ENCODE results near the gene ACTN2. TPM values are rescaled to one million over a fixed set of nuclear protein-coding genes. Genes with fewer than 3 reads are reported as not detected.
"Not testable (repeated sequence)": the region's sequence is repeated elsewhere in the genome, so short reads cannot be mapped to it uniquely, and the experiment has no call there.

Gene ACTN2
- 1,000 to 10,000 TPM in 9 of 12 donors, 100 to 1,000 TPM in 3; 316 to 2,671 (median 1,610) TPM for polyA plus RNA-seq (ENCODE audit: insufficient read length in 12 of 12)
- long read RNA-seq, donor 1, result 0 reads
- long read RNA-seq, donor 2, full-length matches to known transcripts, result 679 of 1,329 reads
- long read RNA-seq, donor 2, partial matches to known transcripts, result 474 of 1,329 reads
- long read RNA-seq, donor 2, other reads (novel, unspliced or antisense), result 176 of 1,329 reads
- long read RNA-seq, donor 3, full-length matches to known transcripts, result 197 of 483 reads
- long read RNA-seq, donor 3, partial matches to known transcripts, result 242 of 483 reads
- long read RNA-seq, donor 3, other reads (novel, unspliced or antisense), result 44 of 483 reads
- long read RNA-seq, donor 4, full-length matches to known transcripts, result 167 of 354 reads
- long read RNA-seq, donor 4, partial matches to known transcripts, result 156 of 354 reads
- long read RNA-seq, donor 4, other reads (novel, unspliced or antisense), result 31 of 354 reads
- long read RNA-seq, donor 5, full-length matches to known transcripts, result 499 of 1,398 reads
- long read RNA-seq, donor 5, partial matches to known transcripts, result 783 of 1,398 reads
- long read RNA-seq, donor 5, other reads (novel, unspliced or antisense), result 116 of 1,398 reads
- long read RNA-seq, donor 6, full-length matches to known transcripts, result 202 of 448 reads
- long read RNA-seq, donor 6, partial matches to known transcripts, result 204 of 448 reads
- long read RNA-seq, donor 6, other reads (novel, unspliced or antisense), result 42 of 448 reads
- long read RNA-seq, donor 7, full-length matches to known transcripts, result 157 of 319 reads
- long read RNA-seq, donor 7, partial matches to known transcripts, result 134 of 319 reads
- long read RNA-seq, donor 7, other reads (novel, unspliced or antisense), result 28 of 319 reads
- long read RNA-seq, donor 8, full-length matches to known transcripts, result 516 of 1,639 reads
- long read RNA-seq, donor 8, partial matches to known transcripts, result 986 of 1,639 reads
- long read RNA-seq, donor 8, other reads (novel, unspliced or antisense), result 137 of 1,639 reads
- long read RNA-seq, donor 9, full-length matches to known transcripts, result 75 of 256 reads
- long read RNA-seq, donor 9, partial matches to known transcripts, result 169 of 256 reads
- long read RNA-seq, donor 9, other reads (novel, unspliced or antisense), result 12 of 256 reads
- long read RNA-seq, donor 10, full-length matches to known transcripts, result 463 of 1,254 reads
- long read RNA-seq, donor 10, partial matches to known transcripts, result 687 of 1,254 reads
- long read RNA-seq, donor 10, other reads (novel, unspliced or antisense), result 104 of 1,254 reads
- long read RNA-seq, donor 11, full-length matches to known transcripts, result 329 of 868 reads
- long read RNA-seq, donor 11, partial matches to known transcripts, result 458 of 868 reads
- long read RNA-seq, donor 11, other reads (novel, unspliced or antisense), result 81 of 868 reads

DNA sequence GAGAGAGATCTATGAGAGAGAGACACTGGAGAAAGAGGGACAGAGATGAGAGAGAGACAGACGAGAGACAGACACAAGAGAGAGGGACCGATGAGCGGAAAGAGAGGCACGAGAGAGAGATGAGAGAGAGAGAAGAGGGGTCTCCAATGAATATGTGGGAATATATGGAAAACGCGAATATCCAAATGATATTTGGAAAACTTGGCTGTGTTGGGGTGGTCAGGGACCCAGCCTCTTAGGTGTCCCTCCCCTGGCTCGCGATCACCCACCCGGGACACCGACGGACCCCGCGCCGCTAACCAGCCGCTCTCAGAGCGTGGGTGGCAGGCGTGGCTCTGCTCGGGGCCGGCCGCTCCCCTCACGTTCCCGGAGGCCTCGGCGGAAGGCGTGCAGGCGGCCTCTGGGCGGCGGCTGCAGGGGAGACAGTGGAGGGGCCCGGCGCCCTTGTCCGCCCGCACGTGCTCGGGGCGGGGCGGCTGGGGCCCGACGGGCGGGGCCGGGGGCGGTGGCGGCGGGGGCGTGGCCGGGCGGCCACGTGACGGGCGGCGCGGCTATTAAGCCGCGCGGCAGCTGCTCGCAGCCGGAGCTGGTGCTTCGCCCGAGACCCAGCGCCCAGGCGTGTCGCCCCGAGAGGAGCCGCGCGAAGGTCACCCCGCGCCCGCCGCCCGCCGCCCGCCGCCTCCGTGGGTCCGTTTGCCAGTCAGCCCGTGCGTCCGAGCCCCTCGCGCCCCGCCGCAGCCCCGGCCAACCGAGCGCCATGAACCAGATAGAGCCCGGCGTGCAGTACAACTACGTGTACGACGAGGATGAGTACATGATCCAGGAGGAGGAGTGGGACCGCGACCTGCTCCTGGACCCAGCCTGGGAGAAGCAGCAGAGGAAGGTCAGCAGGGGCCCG is at the start of gene ACTN2:
Gene ACTN2 (plus strand): TSS at position 583 of the 898 bp plus-strand sequence. CDS start 175 bp downstream, at position 758.
- no peak for DNase-seq

DNA sequence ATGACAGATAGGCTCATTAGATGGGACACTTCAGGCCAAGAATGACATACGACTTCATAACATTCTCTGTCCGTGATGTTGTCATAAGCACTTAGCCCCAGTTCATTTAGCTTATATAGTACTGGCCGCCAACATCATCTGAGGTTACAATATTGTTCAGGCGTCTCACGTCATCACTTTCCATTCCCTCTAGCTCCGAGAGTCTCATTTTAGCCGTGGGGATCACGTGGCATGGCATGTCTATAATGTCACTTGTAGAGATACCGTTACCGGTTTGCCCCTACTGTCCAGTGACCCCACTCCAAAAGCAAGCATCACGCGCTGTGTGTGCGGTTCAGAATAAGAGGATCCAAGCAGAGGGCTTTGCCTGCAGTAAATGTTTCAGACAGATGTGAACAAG is 47.4 kb upstream of the ACTN2 start:
- no peak for DNase-seq

DNA sequence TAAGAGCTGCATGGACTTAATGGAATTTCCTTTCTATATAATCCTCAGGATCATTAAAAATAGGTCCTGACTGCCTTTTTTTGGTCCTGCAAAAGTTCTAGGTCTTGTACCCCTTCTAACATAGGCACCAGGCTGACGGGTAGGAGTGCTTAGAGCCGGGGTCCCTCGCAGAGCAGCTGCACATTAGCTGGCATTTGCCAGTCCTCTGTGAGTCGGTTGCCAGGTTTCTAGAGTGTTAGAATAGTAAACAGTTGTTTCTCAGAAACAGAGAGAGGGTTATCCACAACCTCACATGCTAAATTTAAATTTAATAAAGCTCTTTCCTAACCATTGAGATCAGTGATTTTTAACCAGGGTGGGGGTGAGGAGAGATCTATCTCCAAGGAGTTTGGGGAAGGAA is 46.6 kb upstream of the ACTN2 start:
- DNase-seq, result peak; percentile 41

DNA sequence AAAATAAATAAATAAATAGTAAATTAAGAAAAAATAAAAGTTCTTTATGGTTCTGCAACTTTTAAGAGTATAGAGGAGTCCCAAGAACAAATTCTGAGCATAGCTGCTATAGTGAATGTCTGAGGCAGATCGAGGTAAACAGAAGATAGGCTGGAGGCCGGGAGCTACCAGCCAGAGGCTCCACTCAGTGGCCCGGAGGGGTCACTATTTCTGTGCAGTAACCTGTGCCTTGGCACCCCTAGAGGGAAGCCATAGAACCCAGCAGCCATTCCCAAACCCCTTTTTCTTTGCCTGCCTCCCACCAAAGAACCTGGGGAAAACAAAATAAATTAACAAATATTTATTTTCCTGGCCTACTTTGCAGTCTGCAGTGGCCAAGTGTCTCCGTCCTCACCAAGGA is 43.5 kb upstream of the ACTN2 start:
- DNase-seq, result no peak

DNA sequence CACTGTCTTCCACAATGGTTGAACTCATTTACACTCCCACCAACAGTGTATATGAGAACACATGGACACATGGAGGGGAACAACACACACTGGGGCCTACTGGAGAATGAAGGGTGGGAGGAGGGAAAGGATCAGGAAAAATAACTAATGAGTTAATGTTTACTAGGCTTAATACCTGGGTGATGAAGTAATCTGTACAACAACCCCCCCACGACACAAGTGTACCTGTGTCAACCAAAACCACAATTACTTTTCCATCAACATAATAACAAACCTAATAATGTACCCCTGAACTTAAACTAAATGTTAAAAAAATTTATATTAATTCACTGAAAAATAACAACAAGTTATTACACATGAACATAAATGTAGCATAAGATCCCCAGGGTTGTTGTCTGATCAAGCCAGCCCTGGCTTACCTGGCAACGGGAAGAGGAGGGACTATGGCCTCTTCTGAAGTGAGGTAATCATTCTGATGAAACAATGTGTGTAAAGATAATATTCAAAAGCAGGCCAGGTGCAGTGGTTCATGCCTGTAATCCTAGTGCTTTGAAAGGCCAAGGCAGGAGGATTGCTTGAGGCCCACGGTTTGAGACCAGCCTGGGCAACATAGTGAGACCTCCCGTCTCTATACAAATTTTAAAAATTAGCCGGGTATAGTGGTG is 41.2 kb upstream of the ACTN2 start:
- DNase-seq, result no peak

DNA sequence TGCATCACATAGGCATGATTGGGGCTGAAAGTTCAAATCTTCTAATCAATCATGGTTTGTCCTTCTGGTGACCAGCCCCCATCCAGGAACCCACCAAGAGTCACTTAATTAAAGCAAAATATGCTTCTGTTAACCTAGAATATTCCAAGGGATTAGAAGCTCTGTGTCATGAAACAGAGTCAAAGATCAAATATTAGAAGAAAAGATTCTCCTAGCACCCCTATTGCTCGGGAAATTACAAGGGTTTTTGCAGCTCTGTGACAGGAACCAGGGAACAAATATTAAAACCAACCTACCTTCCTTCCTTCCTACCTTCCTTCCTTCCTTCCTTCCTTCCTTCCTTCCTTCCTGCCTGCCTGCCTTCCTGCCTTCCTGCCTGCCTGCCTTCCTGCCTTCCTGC is 31.8 kb upstream of the ACTN2 start:
- DNase-seq, result no peak

DNA sequence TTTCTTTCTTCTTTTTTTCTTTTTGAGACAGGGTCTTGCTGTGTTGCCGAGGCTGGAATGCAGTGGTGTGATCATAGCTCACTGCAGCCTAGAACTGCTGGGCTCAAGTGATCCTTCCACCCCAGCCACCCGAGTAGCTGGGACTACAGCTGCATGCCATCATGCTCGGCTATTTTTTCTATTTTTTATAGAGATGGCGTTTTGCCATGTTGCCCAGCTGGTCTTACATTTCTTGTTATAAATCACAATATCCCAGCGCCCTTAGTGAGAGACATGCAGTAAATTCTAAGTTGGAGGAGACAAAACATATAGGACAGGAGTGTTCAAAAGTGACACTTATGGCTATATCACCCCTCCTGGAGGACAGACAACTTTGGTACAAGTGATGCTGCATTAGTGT is 31.3 kb upstream of the ACTN2 start:
- no peak for DNase-seq

DNA sequence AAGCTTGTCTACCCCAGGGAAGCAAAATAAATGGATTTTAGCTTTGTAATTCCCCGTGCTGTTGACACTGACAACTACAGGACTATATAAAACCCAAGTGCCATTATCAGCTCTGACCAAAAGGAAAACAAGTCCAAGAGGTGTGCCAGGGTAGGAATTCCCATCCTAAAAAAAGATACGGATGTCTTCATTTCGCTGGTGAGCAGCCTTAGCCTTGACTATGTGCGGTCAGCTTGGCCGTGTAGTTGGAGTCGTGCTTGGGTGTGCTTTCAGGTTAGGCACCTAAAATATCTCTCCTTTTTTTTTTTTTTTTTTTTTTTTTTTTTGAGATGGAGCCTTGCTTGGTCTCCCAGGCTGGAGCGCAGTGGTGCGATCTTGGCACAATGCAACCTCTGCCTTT is 28.9 kb upstream of the ACTN2 start:
- DNase-seq, result no peak

DNA sequence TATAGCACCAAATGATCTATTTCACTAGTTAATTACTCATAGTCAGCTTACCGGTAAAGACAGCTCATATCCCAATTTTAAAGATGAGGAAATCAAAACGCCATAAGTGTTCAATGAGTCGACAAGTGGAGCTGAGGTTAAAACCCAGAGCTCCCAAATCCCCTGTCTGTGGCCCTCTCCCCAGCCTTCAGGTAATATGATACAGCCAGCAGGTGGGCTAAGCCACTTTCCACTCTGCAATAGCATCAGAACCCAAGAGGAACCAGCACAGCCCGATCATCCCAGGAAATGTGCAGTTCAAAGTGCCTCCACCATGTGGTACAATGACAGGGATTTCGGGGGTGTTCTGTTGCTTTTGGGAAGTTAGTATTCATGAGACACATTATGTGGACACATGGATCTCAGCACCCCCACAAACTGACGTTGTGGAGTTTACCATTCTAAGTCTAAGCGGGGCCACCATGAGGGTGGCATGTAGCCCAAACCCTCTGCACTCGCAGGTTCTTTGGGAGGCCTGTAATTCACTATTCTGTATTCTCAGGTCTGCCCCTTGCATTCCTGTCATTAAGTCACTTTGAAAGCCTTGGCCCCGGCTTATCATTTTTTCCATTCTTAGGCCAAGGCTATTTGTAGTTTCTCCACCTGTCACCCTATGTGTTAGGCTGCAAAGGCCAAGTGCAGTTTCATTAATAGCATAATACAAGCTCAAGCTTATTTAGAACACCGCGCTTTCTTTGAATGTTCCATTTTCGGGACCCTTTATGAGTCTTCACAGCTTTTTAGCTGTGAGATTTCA is 26.3 kb upstream of the ACTN2 start:
- no peak for DNase-seq

DNA sequence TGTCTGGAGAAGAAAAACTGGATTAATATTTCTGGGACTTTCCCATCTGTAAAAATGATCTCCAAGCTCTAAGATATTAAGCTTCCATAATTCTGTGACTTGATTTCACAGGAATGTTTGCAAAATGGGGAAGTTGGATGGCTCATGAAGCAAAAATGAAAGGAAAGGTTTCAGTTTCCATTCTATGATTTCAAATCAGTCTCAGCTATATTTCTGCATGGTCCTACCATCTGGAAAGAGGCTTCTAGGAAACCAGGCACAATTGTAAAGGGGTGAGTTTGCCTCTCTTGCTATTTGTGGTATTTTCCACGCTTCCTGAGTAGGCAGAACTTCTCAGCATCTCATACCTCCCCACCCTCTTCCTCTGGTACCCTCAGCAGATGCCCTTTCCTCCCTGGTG is 22.4 kb upstream of the ACTN2 start:
- no peak for DNase-seq

DNA sequence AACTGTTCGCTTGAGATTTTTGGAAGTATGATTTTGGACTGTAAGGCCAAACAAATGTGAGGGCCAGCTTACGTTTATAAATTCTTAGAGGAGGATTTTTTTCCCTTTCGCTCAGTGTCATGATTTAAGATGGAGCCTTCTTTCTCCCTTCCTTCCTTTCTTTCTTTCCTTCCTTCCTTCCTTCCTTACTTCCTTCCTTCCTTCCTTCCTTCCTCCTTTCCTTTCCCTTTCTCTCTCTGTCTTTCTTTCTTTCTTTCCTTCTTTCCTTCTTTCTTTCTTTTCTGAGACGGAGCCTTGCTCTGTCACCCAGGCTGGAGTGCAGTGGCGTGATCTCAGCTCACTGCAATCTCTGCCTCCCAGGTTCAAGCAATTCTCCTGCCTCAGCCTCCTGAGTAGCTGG is 17.4 kb upstream of the ACTN2 start:
- not testable (repeated sequence) for DNase-seq

DNA sequence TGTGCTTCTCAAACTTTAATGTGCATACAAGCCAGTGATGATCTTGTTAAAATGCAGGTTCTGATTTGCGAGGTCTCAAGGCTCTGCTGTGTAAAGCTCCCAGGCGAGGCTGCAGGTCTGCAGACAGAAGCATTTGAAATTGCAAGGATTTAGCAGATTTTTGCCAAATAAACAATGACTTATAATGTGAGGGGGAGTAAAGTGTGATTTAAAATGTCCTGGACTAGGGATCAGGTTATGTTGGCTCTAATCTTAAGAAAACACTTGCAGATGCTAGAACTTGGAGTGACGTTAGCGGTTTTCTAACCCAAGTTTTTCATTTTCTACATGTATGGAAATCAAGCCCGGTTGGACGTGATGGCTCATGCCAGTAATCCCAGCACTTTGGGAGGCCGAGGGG is 16.2 kb upstream of the ACTN2 start:
- no peak for DNase-seq

DNA sequence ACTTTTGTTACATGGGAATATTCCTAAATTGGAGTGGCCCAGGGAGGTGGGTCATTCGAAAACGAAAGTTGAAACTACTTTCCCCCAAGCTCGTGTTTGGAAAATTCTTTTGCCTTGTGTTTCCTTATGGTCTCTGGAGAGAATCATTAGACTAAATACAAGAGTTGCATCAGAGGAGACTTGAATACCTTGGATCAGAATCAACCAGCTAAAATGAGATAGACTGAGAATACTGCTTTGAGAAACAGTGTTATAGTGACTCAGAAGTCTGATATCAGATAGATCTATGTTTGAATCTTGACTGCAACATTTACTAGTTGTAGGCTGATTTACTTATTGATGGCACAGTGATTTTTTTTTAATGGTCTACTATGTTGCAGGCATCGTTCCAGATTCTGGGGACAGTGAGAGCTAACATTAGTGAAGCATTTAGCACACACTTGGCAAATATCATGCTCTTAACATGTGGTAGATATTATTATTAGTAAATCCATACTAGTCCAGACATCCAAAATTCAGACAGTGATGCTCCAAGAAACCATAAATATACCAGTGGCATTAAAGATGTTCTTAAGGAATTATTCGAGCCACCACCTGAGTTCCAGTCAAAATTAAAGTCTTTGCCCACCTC is 12.9 kb upstream of the ACTN2 start:
- no peak for DNase-seq

DNA sequence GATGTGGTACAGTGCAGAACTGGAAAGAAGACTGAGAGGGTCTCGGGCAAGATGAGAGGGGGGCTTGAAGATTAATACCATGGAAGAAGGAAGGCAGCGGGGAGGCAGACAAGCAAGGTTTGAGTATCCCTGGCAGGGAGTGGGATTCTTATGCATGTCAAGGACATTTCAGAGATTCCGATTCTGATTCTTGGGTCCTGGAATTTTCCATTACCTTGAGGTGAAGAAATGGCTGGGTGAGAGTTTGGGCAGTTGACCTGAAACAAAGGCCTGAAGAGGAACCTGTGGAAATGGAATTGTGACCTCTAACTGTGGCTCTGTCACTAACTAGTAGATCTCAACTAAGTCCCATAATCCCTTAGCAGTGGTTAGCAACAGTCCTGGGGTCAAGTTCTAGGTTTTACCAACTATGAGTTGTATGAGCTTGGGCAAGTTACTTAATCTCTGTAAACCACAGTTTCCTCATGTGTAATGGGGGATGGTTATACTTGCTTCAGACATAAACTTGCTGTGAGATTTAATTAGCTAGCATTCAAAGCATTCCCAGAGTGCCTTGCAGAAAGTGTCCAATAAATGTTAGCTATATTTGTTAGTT is 8.6 kb upstream of the ACTN2 start:
- no peak for DNase-seq

DNA sequence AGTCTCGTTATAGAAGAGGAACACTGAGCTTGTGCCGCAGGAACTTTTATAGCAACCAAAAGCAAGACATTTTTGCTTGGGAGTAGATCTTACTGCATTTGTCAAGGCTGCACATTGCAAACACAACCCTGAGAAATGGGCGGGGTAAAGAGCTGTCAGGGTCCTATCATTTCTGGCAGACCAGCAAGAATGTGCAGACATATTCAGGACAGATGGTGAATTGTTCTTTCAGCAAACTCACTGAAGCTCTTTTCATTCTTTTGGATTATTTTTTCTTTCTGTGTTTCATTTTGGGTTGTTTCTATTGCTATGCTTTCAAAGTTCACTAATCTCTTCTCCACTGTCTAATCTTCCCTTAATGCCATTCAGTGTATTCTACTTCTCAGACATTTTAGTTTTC is 5.1 kb upstream of the ACTN2 start:
- no peak for DNase-seq

DNA sequence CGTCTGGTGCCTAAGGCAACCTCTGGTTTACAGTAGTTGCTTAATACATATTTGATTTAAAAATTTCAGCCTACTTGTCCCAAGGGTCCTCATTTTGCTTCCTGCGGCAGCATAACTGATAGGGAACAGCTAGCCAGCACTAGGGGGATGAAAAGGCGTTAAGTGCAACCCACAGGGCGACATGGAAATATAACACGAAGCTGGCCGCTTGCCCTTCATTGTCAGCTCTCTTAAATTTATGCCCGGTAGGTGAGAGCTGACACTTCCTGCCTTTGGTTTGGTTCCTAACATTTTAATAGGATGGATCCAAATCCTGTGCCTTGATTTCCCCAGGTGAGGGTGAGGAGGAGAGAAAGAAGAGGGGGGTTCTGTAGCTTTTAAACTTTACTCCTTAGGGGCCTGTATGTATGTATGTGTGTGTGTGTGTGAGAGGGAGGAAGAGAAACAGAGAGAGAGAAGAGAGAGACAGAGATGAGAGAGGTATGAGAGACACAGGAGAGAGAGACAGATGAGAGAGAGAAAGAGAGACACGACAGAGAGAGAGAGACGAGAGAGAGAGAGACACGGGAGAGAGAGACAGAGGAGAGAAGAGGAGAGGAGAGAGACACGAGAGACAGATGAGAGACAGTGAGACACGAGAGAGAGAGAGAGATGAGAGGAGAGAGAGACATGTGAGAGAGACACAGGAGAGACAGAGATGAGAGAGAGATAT is 938 bp upstream of the ACTN2 start:
- no peak for DNase-seq

DNA sequence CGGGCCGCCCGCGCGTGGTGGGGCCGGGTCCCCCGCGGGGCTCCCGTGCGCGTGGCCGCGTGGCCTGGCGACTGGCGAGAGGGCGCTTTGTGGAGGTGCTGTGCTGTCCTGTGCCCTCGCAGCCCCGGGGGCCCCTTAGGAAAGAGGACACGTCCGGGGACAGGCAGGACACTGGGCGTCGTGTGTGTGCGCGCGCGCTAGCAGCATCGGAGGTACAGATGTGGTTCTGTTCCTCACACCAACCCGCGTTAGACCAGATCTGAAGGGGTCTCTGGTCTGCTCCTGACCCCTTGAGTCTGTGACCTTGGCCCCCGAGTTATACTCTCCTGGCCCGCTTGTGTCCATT is 489 bp downstream of the ACTN2 start:
- DNase-seq, result no peak

DNA sequence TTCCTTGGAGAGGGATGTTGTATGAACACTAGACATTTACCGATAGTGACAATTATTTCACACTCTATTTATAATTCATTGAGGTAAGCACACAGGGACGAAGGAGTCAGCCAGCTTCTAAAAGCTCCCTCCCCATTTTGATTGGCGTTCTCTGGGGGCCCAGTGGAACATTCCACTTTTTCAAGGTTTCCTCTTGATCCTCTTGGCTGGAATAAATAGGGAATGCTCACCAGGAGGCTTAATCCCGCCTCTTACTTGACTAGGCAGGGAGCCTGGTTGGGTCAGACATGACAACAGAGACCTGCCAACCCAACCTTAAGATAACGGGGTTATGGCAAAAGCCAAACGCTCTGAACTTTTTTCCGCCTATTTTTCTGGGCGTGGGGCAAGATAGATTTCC is 974 bp downstream of the ACTN2 start:
- DNase-seq, result no peak
